H1 (cell line): ENCODE measurements around the gene RPL7A. TPM values are rescaled to one million over a fixed set of nuclear protein-coding genes. Genes with fewer than 3 reads are reported as not detected.

Experiments used
- CEBPB ChIP-seq: IDR thresholded peaks from 2 replicates; pipeline ENCODE4 v1.6.1; 2012; ENCODE audit warnings: low read depth, low read length
- SAP30 ChIP-seq: fragments of 300-600 bp; sonication (generic); IDR thresholded peaks from 2 replicates; pipeline ENCODE4 v1.7.1; 2012; ENCODE audit warnings: low read length, moderate library complexity, mild to moderate bottlenecking, inconsistent platforms; ENCODE audit not compliant: insufficient read depth, insufficient replicate concordance
- TCF12 ChIP-seq: IDR thresholded peaks from 2 replicates; pipeline ENCODE4 v1.6.1; 2011; ENCODE audit warnings: low read depth, mild to moderate bottlenecking, low read length
- polyA plus RNA-seq, 7 experiments: library from polyadenylated mRNA; depleted of rRNA in 3 of 7; stranded (reverse) in 5 of 7; unstranded in 2 of 7; fragments of >200 nt in 5 of 7; fragments of 200-250 nt in 2 of 7; gene quantifications; 1 replicate in 5 of 7; 2 replicates in 1 of 7; 4 replicates in 1 of 7; pipeline versions ENCODE4 v1.2.1 to v1.2.3, GENCODE V29; 2011 to 2013; ENCODE audit warnings: missing spikeins in 2 of 7, mixed read lengths in 2 of 7
- total RNA-seq: library from RNA; stranded (reverse); fragmentation: NEBNext Ultra II Directional; extraction: Animal tissue kit (Norgen Biotek cat#: 25700); gene quantifications from 2 replicates; pipeline ENCODE4 v1.2.1, GENCODE V29; 2021
- TF ChIP-seq, protein P1 (sequence below), 3 experiments: IDR thresholded peaks; 1 replicate in 2 of 3; 2 replicates in 1 of 3; pipeline versions ENCODE4 v1.5.1 to v1.6.1; 2011; ENCODE audit warnings: low read length in 3 of 3, mild to moderate bottlenecking in 3 of 3, inconsistent platforms in 2 of 3, low read depth in 1 of 3, moderate library complexity in 1 of 3; ENCODE audit not compliant: insufficient read depth in 1 of 3; ENCODE audit errors: control extremely low read depth in 1 of 3
- TF ChIP-seq, protein P2 (sequence below): IDR thresholded peaks from 2 replicates; pipeline ENCODE4 v1.6.1; 2011; ENCODE audit warnings: low read length, improper control_type of control experiment
- TF ChIP-seq, protein P3 (sequence below): fragments of 300-600 bp; sonication (generic); IDR thresholded peaks from 2 replicates; pipeline ENCODE4 v1.7.1; 2012; ENCODE audit warnings: low read length, moderate library complexity, mild to moderate bottlenecking, inconsistent platforms; ENCODE audit not compliant: insufficient replicate concordance

The RPL7A gene
- total and polyA plus RNA-seq, 2 of the 8 experiments (the other 6 are each of a cell fraction or from before 2014, with no cell fraction given) = 2,578 to 2,783 TPM

DNA sequence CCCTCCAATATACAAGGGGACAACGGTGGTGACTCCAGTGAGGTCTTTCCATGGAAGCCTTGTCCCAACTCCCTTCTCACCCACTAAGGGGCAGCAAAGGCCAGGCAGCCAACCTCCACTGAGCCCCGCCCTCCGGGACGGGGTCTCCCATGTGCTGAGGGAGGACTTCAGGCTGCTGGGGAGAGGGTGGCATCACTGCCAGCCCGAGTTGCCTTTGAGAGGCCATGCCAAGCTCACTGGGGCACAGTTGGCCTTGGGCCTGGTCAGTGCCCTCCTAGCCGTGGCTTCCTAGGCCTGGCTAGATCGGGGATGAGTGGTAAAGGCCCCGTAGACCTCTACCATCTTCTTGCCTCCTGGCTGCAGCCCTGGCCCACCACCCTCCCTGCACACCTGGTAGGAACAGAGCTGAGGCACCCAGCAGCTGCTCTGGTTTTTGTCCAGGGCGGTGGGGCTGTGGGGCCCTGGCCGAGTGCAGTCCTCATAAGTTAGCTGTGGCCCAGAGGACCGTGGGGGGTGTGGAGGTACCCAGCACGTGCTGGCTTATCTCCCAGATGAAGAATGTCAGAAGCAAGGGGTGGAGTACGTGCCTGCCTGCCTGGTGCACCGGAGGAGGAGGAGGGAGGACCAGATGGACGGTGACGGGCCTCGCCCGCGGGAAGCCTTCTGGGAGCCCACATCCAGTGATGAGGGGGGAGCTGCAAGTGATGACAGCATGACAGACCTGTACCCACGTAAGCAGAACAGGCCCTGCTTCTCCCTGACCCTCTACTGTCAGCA lies 11.6 kb downstream of the RPL7A start (continued):
- TF ChIP-seq SAP30 = no peak
- TF ChIP-seq, protein P1, sequence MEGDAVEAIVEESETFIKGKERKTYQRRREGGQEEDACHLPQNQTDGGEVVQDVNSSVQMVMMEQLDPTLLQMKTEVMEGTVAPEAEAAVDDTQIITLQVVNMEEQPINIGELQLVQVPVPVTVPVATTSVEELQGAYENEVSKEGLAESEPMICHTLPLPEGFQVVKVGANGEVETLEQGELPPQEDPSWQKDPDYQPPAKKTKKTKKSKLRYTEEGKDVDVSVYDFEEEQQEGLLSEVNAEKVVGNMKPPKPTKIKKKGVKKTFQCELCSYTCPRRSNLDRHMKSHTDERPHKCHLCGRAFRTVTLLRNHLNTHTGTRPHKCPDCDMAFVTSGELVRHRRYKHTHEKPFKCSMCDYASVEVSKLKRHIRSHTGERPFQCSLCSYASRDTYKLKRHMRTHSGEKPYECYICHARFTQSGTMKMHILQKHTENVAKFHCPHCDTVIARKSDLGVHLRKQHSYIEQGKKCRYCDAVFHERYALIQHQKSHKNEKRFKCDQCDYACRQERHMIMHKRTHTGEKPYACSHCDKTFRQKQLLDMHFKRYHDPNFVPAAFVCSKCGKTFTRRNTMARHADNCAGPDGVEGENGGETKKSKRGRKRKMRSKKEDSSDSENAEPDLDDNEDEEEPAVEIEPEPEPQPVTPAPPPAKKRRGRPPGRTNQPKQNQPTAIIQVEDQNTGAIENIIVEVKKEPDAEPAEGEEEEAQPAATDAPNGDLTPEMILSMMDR (IDR thresholded peaks at IDR 0.05; ENCODE audit: control extremely low read depth in 1 of 3, insufficient read depth in 1 of 3, low read depth in 1 of 3, low read length in 3 of 3) = peak in 2 of 3 experiments; percentile 72 to 75; a peak in 3 of 4 replicates
- TF ChIP-seq, protein P2, sequence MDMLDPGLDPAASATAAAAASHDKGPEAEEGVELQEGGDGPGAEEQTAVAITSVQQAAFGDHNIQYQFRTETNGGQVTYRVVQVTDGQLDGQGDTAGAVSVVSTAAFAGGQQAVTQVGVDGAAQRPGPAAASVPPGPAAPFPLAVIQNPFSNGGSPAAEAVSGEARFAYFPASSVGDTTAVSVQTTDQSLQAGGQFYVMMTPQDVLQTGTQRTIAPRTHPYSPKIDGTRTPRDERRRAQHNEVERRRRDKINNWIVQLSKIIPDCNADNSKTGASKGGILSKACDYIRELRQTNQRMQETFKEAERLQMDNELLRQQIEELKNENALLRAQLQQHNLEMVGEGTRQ = no peak
- TF ChIP-seq, protein P3, sequence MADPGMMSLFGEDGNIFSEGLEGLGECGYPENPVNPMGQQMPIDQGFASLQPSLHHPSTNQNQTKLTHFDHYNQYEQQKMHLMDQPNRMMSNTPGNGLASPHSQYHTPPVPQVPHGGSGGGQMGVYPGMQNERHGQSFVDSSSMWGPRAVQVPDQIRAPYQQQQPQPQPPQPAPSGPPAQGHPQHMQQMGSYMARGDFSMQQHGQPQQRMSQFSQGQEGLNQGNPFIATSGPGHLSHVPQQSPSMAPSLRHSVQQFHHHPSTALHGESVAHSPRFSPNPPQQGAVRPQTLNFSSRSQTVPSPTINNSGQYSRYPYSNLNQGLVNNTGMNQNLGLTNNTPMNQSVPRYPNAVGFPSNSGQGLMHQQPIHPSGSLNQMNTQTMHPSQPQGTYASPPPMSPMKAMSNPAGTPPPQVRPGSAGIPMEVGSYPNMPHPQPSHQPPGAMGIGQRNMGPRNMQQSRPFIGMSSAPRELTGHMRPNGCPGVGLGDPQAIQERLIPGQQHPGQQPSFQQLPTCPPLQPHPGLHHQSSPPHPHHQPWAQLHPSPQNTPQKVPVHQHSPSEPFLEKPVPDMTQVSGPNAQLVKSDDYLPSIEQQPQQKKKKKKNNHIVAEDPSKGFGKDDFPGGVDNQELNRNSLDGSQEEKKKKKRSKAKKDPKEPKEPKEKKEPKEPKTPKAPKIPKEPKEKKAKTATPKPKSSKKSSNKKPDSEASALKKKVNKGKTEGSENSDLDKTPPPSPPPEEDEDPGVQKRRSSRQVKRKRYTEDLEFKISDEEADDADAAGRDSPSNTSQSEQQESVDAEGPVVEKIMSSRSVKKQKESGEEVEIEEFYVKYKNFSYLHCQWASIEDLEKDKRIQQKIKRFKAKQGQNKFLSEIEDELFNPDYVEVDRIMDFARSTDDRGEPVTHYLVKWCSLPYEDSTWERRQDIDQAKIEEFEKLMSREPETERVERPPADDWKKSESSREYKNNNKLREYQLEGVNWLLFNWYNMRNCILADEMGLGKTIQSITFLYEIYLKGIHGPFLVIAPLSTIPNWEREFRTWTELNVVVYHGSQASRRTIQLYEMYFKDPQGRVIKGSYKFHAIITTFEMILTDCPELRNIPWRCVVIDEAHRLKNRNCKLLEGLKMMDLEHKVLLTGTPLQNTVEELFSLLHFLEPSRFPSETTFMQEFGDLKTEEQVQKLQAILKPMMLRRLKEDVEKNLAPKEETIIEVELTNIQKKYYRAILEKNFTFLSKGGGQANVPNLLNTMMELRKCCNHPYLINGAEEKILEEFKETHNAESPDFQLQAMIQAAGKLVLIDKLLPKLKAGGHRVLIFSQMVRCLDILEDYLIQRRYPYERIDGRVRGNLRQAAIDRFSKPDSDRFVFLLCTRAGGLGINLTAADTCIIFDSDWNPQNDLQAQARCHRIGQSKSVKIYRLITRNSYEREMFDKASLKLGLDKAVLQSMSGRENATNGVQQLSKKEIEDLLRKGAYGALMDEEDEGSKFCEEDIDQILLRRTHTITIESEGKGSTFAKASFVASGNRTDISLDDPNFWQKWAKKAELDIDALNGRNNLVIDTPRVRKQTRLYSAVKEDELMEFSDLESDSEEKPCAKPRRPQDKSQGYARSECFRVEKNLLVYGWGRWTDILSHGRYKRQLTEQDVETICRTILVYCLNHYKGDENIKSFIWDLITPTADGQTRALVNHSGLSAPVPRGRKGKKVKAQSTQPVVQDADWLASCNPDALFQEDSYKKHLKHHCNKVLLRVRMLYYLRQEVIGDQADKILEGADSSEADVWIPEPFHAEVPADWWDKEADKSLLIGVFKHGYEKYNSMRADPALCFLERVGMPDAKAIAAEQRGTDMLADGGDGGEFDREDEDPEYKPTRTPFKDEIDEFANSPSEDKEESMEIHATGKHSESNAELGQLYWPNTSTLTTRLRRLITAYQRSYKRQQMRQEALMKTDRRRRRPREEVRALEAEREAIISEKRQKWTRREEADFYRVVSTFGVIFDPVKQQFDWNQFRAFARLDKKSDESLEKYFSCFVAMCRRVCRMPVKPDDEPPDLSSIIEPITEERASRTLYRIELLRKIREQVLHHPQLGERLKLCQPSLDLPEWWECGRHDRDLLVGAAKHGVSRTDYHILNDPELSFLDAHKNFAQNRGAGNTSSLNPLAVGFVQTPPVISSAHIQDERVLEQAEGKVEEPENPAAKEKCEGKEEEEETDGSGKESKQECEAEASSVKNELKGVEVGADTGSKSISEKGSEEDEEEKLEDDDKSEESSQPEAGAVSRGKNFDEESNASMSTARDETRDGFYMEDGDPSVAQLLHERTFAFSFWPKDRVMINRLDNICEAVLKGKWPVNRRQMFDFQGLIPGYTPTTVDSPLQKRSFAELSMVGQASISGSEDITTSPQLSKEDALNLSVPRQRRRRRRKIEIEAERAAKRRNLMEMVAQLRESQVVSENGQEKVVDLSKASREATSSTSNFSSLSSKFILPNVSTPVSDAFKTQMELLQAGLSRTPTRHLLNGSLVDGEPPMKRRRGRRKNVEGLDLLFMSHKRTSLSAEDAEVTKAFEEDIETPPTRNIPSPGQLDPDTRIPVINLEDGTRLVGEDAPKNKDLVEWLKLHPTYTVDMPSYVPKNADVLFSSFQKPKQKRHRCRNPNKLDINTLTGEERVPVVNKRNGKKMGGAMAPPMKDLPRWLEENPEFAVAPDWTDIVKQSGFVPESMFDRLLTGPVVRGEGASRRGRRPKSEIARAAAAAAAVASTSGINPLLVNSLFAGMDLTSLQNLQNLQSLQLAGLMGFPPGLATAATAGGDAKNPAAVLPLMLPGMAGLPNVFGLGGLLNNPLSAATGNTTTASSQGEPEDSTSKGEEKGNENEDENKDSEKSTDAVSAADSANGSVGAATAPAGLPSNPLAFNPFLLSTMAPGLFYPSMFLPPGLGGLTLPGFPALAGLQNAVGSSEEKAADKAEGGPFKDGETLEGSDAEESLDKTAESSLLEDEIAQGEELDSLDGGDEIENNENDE = no peak
- no peak for TF ChIP-seq TCF12
- no peak for TF ChIP-seq CEBPB
